Right atrium auricular region (tissue), 2 donors: ENCODE data around the gene ETV6. TPM values are rescaled to one million over a fixed set of nuclear protein-coding genes. Genes with fewer than 3 reads are reported as not detected.

ENCODE experiments used
- DNase-seq: peaks from one replicate; pipeline ENCODE4 v3.0.0-alpha.2; 2019; ENCODE audit warnings: low spot score
- H3K27ac ChIP-seq, 2 donors: fragments of 200-600 bp; sonication (generic); 1 replicate in 1 of 2; 2 replicates in 1 of 2; pipeline ENCODE4 v1.5.1; 2016 to 2019
- H3K27me3 ChIP-seq, 2 donors: fragments of 200-600 bp; sonication (generic); one replicate each; pipeline versions ENCODE4 v1.5.1 to v1.6.0; 2017 to 2019
- H3K36me3 ChIP-seq: fragments of 200-600 bp; sonication (generic); one replicate; pipeline ENCODE4 v1.5.1; 2016
- H3K4me1 ChIP-seq, 2 donors: fragments of 200-600 bp; sonication (generic); one replicate each; pipeline versions ENCODE4 v1.5.1 to v1.6.0; 2017 to 2019
- H3K4me3 ChIP-seq, 2 donors: fragments of 200-600 bp; sonication (generic); 1 replicate in 1 of 2; 2 replicates in 1 of 2; pipeline ENCODE4 v1.5.1; 2017 to 2019; ENCODE audit warnings: mild to moderate bottlenecking in 1 of 2, moderate library complexity in 1 of 2
- H3K9me3 ChIP-seq, 2 donors: fragments of 200-600 bp; sonication (generic); one replicate each; pipeline ENCODE4 v1.5.1; 2019
- CTCF ChIP-seq, 2 donors: fragments of 200-600 bp; sonication (generic); IDR thresholded peaks; one replicate each; pipeline ENCODE4 v1.5.1; 2019; ENCODE audit warnings: antibody characterized with exemption in 2 of 2
- total RNA-seq, 2 donors: library from RNA; depleted of rRNA; stranded (reverse); fragments of >200 nt; gene quantifications; one replicate each; pipeline ENCODE4 v1.1.0, GENCODE V29; 2016

The ETV6 gene
- total RNA-seq, 2 donors from 2014 or later = 6.7 TPM

GRCh38 chr12:11693067-11693466, 43.6 kb downstream of the ETV6 start:
- no peaks in the 10 kb centered on the region for H3K36me3 ChIP-seq
- DNase-seq = no peak
- H3K9me3 ChIP-seq = no peaks in the 10 kb centered on the region
- no peaks in the 10 kb centered on the region for H3K27me3 ChIP-seq
- H3K4me1 ChIP-seq = peaks cover 0 to 22% of the 10 kb centered on the region in 2 donors
- H3K4me3 ChIP-seq = no peak overlapping the region
- no peak overlapping the region for H3K27ac ChIP-seq
- no peak for TF ChIP-seq CTCF (IDR thresholded peaks at IDR 0.05)

- Histone ChIP-seq H3K4me1 (peaks cover 0 to 17% of the 10 kb centered on the region in 2 donors), H3K27me3 (no peaks in the 10 kb centered on the region), H3K9me3 (no peaks in the 10 kb centered on the region), H3K27ac (no peak overlapping the region), H3K36me3 (no peaks in the 10 kb centered on the region), H3K4me3 (no peak overlapping the region)
- TF ChIP-seq CTCF (IDR thresholded peaks at IDR 0.05) = no peak
- no peak for DNase-seq
Observed at GRCh38 chr12:11693601-11694000, 44.1 kb downstream of the ETV6 start.

- no peaks in the 10 kb centered on the region for H3K9me3 ChIP-seq
- H3K4me1 ChIP-seq = peaks cover 0 to 14% of the 10 kb centered on the region in 2 donors
- TF ChIP-seq CTCF (IDR thresholded peaks at IDR 0.05) = no peak
- no peak overlapping the region for H3K27ac ChIP-seq
- DNase-seq = no peak
- H3K27me3 ChIP-seq = no peaks in the 10 kb centered on the region
- H3K36me3 ChIP-seq = no peaks in the 10 kb centered on the region
- H3K4me3 ChIP-seq = no peak overlapping the region
Observed at GRCh38 chr12:11694528-11694927, 45.1 kb downstream of the ETV6 start.

GRCh38 chr12:11695321-11695720, 45.8 kb downstream of the ETV6 start:
- Histone ChIP-seq H3K4me1 (peaks cover 0 to 14% of the 10 kb centered on the region in 2 donors), H3K4me3 (no peak overlapping the region), H3K27ac (no peak overlapping the region), H3K9me3 (no peaks in the 10 kb centered on the region), H3K36me3 (no peaks in the 10 kb centered on the region), H3K27me3 (no peaks in the 10 kb centered on the region)
- no peak for DNase-seq
- TF ChIP-seq CTCF (IDR thresholded peaks at IDR 0.05) = no peak

- peaks cover 0 to 14% of the 10 kb centered on the region in 2 donors for H3K4me1 ChIP-seq
- H3K27ac ChIP-seq = no peak overlapping the region
- DNase-seq = no peak
- no peak for TF ChIP-seq CTCF (IDR thresholded peaks at IDR 0.05)
- no peak overlapping the region for H3K4me3 ChIP-seq
- H3K36me3 ChIP-seq = no peaks in the 10 kb centered on the region
- H3K9me3 ChIP-seq = no peaks in the 10 kb centered on the region
- H3K27me3 ChIP-seq = no peaks in the 10 kb centered on the region
Observed at GRCh38 chr12:11696084-11696483, 46.6 kb downstream of the ETV6 start.

GRCh38 chr12:11697131-11697530, 47.7 kb downstream of the ETV6 start:
- no peak for DNase-seq
- H3K36me3 ChIP-seq = no peaks in the 10 kb centered on the region
- peaks cover 0 to 14% of the 10 kb centered on the region in 2 donors for H3K4me1 ChIP-seq
- H3K27ac ChIP-seq = no peak overlapping the region
- no peak for TF ChIP-seq CTCF (IDR thresholded peaks at IDR 0.05)
- H3K27me3 ChIP-seq = no peaks in the 10 kb centered on the region
- H3K4me3 ChIP-seq = no peak overlapping the region
- H3K9me3 ChIP-seq = no peaks in the 10 kb centered on the region
